GM15510 (cell line): ENCODE results near the gene CXXC5.

ENCODE experiments used
- POLR2A ChIP-seq: IDR thresholded peaks from 3 replicates; pipeline ENCODE4 v1.6.1; 2011; ENCODE audit warnings: borderline replicate concordance; ENCODE audit not compliant: insufficient read length; ENCODE audit errors: extremely low read depth

Gene CXXC5

DNA sequence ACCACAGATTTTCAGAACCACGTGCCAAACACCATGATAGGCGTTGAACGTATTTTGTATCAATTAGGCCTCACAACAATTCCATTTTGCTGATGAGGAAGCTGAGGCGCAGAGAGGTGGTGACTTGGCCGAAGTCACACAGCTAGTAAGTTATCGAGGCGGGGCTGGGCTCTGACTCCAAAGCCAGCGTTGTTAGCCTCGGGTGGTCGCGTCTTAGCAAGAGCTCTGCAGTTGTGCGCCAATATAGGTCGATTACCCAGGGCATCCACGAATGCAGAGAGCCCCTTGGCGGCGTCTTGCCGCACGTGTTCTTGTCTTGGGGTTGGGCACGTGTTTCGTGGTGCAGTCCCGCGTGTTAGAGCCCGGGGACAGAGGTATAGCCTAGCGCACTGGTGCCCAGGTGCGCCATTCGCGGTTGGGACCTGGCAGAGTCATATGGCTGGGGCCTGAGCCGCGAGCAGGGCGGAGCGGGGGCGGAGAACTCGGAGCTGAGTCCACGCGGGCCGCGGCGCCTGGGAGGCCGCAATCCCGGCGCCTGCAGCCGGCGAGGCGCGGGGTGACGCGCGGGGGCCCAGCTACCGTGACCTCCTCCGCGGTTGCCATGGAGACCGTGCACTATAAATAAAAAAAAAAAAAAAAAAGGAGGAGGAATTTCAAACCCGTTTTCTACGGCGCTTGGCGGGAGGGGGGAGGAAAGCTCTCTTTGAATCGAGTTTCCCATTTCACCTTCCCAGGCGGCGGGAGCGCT, 62.3 kb downstream of the CXXC5 start:
- no peak for TF ChIP-seq POLR2A

DNA sequence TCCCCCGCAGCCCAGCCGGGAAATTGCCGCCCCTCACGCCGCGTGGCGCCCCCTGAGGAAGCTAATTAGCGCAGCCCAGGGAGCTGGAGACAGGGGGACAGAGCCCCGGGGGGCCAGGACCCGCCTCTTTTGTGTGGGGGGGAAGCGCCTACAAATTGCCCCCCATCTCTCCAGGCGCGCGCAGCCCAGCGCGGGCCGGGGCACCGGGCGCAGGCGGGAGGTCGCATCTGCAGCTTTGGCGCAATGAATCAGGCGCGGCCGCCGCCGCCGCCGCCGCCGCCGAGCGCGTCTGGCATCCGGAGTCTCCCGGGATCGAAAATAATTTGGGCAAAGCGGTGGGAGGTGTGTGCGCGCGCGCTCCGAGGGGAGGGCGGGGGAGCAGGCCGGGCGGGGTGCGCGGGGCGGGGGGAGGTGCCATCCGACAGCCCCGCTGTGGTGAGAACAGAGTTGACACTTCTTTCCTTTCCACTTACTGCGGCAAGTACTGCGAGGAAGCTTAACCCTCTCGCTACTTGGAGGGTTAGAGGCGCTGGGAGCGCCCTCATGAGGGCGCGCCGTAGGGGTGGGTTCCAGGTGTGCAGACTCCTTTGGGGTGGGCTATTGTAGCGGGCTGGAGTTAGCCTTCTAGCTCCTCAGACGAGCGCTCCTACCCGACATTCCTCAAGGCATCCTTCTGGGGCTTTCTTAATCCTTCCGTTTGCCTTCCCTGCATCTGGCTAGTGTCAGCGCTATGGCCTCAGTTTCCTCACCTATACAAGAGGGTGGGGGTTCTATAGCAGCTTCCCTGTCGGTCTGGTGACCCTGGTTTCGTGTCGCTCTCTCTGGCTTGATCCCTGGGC, 63.1 kb downstream of the CXXC5 start:
- TF ChIP-seq POLR2A, result no peak

- no peak for TF ChIP-seq POLR2A
Measured at GRCh38 chr5:139711906-139712224, 63.7 kb downstream of the CXXC5 start.

- no peak for TF ChIP-seq POLR2A
Measured at GRCh38 chr5:139712412-139712811, 64.3 kb downstream of the CXXC5 start.

DNA sequence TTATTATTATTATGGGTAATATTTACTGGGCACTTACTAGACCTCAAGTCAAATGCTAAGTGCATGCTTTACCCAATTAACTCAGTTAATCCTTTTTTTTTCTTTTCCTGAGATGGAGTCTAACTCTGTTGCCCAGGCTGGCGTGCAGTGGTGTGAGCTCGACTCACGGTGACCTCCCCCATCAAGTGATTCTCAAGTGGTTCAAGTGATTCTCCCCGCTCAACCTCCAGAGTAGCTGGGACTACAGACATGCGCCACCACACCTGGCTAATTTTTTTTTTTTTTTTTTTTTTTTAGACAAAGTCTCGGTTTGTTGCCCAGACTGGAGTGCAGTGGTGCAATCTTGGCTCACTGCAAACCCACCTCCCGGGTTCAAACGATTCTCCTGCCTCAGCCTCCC, 69.1 kb downstream of the CXXC5 start:
- TF ChIP-seq POLR2A, result no peak

DNA sequence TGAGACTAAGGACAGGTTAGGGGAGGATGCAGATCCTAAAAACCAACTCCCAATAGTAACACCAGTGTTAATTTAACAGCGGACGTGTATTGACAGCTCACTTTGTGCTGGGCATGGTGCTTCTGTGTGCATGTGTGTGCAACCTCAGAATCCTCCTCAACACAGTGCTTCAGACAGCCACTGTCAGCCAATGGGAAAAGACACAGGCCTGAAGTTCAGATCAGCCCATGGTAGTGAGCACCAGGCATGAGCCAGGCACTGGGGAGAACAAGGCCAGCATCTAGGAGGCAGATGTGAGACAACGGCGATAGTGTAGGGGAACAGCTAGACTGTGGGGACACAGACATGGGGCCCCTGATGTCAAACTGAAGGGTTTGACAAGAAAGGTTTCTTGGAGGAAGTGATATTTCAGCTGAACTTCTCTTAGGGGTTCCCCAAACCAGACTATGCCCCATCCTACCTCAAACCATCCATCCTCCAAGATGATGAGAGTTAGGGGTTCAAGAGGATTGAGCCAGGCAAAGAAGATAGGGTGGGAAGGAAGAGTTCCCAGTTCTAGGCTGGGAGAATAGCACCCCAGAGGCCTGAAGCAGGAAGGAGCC, 75.9 kb downstream of the CXXC5 start:
- no peak for TF ChIP-seq POLR2A

GRCh38 chr5:139725073-139725830, 77.1 kb downstream of the CXXC5 start:
- TF ChIP-seq POLR2A, result no peak

DNA sequence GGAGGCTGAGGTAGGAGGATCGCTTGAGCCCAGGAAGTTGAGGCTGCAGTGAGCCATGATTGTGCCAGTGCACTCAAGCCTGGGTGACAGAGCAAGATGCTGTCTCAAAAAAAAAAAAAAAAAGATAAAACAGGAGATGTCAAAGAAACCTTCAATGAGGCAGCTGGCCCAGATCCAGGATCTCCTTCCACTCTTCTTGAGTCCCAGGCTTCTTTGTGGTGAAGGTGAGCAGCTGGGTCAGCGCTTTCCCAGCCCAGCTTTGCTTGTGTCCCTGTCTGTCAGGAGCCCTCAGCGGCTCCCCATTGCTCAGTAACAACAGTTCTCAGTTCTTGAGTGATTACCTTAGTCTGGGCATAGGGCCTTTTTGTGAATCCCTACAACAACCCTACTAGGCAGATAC, 78.1 kb downstream of the CXXC5 start:
- TF ChIP-seq POLR2A, result no peak

DNA sequence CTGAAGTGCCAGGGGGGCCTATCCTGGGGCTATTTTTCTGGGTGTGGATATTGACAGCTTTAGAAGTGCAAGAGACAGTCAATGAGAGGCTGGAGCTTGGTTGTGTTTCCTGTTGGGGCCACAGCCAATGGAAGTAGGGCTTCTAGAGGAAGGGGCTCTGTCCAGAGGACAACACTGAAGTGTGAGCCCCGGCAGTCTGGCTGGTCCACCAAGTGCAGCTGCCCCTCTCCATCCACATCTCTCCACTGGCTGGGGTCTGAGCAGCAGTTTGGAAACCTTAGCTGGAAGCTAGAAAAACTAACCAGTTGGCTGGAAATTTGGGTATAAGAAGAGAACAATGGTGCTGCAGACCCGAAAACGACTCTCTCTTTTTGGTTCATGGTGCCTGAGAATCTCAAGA, 83.1 kb downstream of the CXXC5 start:
- no peak for TF ChIP-seq POLR2A

- TF ChIP-seq POLR2A, result no peak
Measured at GRCh38 chr5:139732019-139732418, 83.9 kb downstream of the CXXC5 start.

DNA sequence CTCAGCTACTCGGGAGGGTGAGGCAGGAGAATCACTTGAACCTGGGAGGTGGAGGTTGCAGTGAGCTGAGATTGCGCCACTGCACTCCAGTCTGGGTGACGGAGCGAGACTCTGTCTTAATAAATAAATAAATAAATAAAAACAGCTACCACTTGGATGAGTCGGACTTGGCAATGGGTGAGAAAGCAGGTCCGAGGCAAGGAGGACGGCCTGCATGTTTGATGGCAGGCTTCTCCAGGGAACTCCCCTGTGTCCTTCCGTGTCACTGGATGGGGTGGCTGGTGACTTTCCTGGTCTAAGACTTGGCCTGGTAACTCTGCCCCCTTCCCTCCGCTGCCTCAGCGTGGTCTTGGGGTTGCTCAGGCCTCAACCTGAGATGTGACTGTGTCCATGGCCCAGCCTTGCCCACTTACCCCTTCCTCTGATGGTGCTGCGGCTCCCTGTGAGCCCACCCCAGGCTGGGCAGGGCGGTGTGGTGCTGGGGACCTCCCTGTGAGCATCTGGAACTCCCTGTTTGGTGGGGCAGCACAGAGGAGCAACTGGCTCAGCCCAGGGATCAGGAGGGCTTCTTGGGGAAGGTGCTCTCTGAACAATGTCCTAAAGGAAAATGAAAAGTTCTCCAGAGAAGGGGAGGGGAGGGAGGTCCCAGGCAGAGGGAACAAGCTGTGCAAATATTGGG, 85.0 kb downstream of the CXXC5 start:
- TF ChIP-seq POLR2A, result no peak
